Dendritic cell treated with granulocyte-macrophage colony-stimulating factor and Interleukin-4, amounts not matched to agents 40 ng/mL and 50 ng/mL, for 4 days (primary cell): ENCODE measurements around the gene ZNF485.
"Not testable (repeated sequence)": the region's sequence is repeated elsewhere in the genome, so short reads cannot be mapped to it uniquely, and the experiment has no call there.

Experiments used
- H3K27ac Mint-ChIP-seq: one replicate; pipeline ENCODE4 v1.8.0; 2022; ENCODE audit warnings: mild to moderate bottlenecking, mixed read lengths
- H3K27me3 Mint-ChIP-seq: one replicate; pipeline ENCODE4 v1.8.0; 2022; ENCODE audit warnings: mild to moderate bottlenecking, mixed read lengths
- H3K36me3 Mint-ChIP-seq: one replicate; pipeline ENCODE4 v1.8.0; 2022; ENCODE audit warnings: low read depth, mixed read lengths
- H3K4me1 Mint-ChIP-seq: one replicate; pipeline ENCODE4 v1.8.0; 2022; ENCODE audit warnings: low read depth, mixed read lengths
- H3K4me3 Mint-ChIP-seq: one replicate; pipeline ENCODE4 v1.8.0; 2022; ENCODE audit warnings: mild to moderate bottlenecking, moderate library complexity, mixed read lengths
- H3K9me3 Mint-ChIP-seq: one replicate; pipeline ENCODE4 v1.8.0; 2022; ENCODE audit warnings: mixed read lengths
- intact Hi-C: fragments of 100-400 bp; cut with micrococcal nuclease; formaldehyde crosslinking; loops from one replicate; pipeline ENCODE4 v1.15.0; 2022

The ZNF485 gene

GRCh38 chr10:43591303-43591904 is 14.8 kb upstream of the ZNF485 start:
- Mint-ChIP-seq H3K27me3 (peaks cover 2% of the 10 kb centered on the region), H3K27ac (no peak overlapping the region), H3K36me3 (no peaks in the 10 kb centered on the region), H3K9me3 (peaks cover 16% of the 10 kb centered on the region), H3K4me1 (peaks cover 26% of the 10 kb centered on the region), H3K4me3 (no peak overlapping the region)
- intact Hi-C loops: no loop called here

GRCh38 chr10:43594944-43595589 is 11.2 kb upstream of the ZNF485 start:
- Mint-ChIP-seq H3K4me3 (peak overlapping the region; percentile 66), H3K27ac (peak overlapping the region; percentile 83), H3K27me3 (peaks cover 2% of the 10 kb centered on the region), H3K9me3 (peaks cover 16% of the 10 kb centered on the region), H3K4me1 (peaks cover 34% of the 10 kb centered on the region), H3K36me3 (no peaks in the 10 kb centered on the region)
- intact Hi-C loops: no loop called here

- Mint-ChIP-seq H3K27ac (peak overlapping the region; percentile 83), H3K27me3 (peaks cover 2% of the 10 kb centered on the region), H3K4me1 (peaks cover 34% of the 10 kb centered on the region), H3K9me3 (peaks cover 14% of the 10 kb centered on the region), H3K36me3 (no peaks in the 10 kb centered on the region), H3K4me3 (peak overlapping the region; percentile 51)
- intact Hi-C loops: no loop called here
These were observed 10.4 kb upstream of the ZNF485 start for GRCh38 chr10:43595739-43596298.

GRCh38 chr10:43596546-43596945 is 9.7 kb upstream of the ZNF485 start:
- Mint-ChIP-seq H3K27me3 (peaks cover 2% of the 10 kb centered on the region), H3K27ac (peak overlapping the region; percentile 83), H3K36me3 (no peaks in the 10 kb centered on the region), H3K9me3 (peaks cover 7% of the 10 kb centered on the region), H3K4me3 (no peak overlapping the region), H3K4me1 (peaks cover 34% of the 10 kb centered on the region)
- intact Hi-C loops: no loop called here

GRCh38 chr10:43598446-43598845 is 7.8 kb upstream of the ZNF485 start:
- Mint-ChIP-seq H3K9me3 (no peaks in the 10 kb centered on the region), H3K4me1 (peaks cover 34% of the 10 kb centered on the region), H3K27ac (no peak overlapping the region), H3K4me3 (no peak overlapping the region), H3K27me3 (peaks cover 2% of the 10 kb centered on the region), H3K36me3 (no peaks in the 10 kb centered on the region)
- intact Hi-C loops: no loop called here

DNA sequence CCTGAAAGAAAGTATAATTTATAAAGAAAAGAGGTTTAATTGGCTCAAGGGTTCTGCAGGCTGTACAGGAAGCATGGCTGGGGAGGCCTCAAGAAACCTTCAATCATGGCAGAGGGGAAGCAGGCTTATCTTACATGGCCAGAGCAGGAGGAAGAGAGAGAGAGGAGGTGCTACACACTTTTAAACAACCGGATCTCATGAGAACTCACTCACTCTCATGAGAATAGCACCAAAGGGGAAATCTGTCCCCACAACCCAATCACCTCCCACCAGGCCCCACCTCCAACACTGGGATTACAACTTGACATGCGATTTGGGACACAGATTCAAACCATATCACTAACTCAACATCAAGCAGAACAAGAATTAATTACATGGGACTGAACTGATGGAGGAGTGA is 6.9 kb upstream of the ZNF485 start:
- peaks cover 3% of the 10 kb centered on the region for H3K27me3 Mint-ChIP-seq

DNA sequence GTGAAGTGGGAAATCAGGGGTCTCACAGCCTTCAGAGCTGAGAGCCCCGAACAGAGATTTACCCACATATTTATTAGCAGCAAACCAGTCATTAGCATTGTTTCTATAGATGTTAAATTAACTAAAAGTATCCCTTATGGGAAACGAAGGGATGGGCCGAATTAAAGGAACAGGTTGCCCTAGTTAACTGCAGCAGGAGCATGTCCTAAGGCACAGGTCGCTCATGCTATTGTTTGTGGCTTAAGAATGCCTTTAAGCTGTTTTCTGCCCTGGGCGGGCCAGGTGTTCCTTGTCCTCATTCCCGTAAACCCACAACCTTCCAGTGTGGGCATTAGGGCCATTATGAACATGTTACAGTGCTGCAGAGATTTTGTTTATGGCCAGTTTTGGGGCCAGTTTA is 4.7 kb upstream of the ZNF485 start:
- H3K27me3 Mint-ChIP-seq, H3K4me3 Mint-ChIP-seq, H3K27ac Mint-ChIP-seq, H3K36me3 Mint-ChIP-seq, H3K9me3 Mint-ChIP-seq, intact Hi-C loops: not testable (repeated sequence)
- peaks cover 14% of the 10 kb centered on the region for H3K4me1 Mint-ChIP-seq

More for the DNA sequence above, 6.9 kb upstream of the ZNF485 start:
- H3K27ac Mint-ChIP-seq: no peak overlapping the region
- no peaks in the 10 kb centered on the region for H3K9me3 Mint-ChIP-seq
- no peaks in the 10 kb centered on the region for H3K36me3 Mint-ChIP-seq
- H3K4me3 Mint-ChIP-seq: no peak overlapping the region
- intact Hi-C loops: no loop called here
- peaks cover 29% of the 10 kb centered on the region for H3K4me1 Mint-ChIP-seq

- H3K4me1 Mint-ChIP-seq: peaks cover 23% of the 10 kb centered on the region
- intact Hi-C loops: loop anchor here (2.0 kb wide), 1 partner anchor 43 kb away; the partner anchor contains the start of gene ZNF32
- peaks cover 29% of the 10 kb centered on the region for H3K36me3 Mint-ChIP-seq
- H3K9me3 Mint-ChIP-seq: peaks cover 8% of the 10 kb centered on the region
- H3K27me3 Mint-ChIP-seq: peaks cover 3% of the 10 kb centered on the region
- peak overlapping the region; percentile 75 for H3K27ac Mint-ChIP-seq
- peak overlapping the region; percentile 76 for H3K4me3 Mint-ChIP-seq
These were observed 352 bp upstream of the ZNF485 start for GRCh38 chr10:43605850-43606322.

DNA sequence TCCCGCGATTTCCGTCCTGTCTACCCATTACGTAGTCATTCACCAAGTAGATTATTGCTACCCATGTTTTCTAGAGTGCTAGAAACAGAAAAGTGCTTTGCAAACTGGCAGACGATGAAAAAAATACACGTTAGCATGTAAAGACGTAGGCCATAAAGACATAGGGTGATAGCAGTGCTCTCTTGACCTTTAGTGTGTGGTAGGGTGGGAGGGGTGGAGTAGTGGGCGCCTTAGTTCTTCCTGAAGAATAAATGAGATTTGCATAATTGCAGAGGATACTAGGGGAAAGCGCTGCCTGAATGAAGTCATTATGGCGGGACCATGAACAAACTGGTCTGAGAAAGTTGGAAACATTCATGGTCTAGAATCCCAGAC is 948 bp downstream of the ZNF485 start:
- H3K4me1 Mint-ChIP-seq: peaks cover 23% of the 10 kb centered on the region
- H3K4me3 Mint-ChIP-seq: peak overlapping the region; percentile 76
- intact Hi-C loops: loop anchor here (2.0 kb wide), 1 partner anchor 42 kb away; the partner anchor contains the start of gene ZNF32
- H3K27ac Mint-ChIP-seq: peak overlapping the region; percentile 75
- peaks cover 34% of the 10 kb centered on the region for H3K36me3 Mint-ChIP-seq
- peaks cover 3% of the 10 kb centered on the region for H3K27me3 Mint-ChIP-seq
- peaks cover 9% of the 10 kb centered on the region for H3K9me3 Mint-ChIP-seq

GRCh38 chr10:43610636-43611035 is 4.4 kb downstream of the ZNF485 start:
- H3K9me3 Mint-ChIP-seq: peaks cover 43% of the 10 kb centered on the region
- H3K27me3 Mint-ChIP-seq: no peaks in the 10 kb centered on the region
- peaks cover 23% of the 10 kb centered on the region for H3K4me1 Mint-ChIP-seq
- H3K36me3 Mint-ChIP-seq: peaks cover 68% of the 10 kb centered on the region
- no peak overlapping the region for H3K4me3 Mint-ChIP-seq
- H3K27ac Mint-ChIP-seq: no peak overlapping the region
- intact Hi-C loops: no loop called here

DNA sequence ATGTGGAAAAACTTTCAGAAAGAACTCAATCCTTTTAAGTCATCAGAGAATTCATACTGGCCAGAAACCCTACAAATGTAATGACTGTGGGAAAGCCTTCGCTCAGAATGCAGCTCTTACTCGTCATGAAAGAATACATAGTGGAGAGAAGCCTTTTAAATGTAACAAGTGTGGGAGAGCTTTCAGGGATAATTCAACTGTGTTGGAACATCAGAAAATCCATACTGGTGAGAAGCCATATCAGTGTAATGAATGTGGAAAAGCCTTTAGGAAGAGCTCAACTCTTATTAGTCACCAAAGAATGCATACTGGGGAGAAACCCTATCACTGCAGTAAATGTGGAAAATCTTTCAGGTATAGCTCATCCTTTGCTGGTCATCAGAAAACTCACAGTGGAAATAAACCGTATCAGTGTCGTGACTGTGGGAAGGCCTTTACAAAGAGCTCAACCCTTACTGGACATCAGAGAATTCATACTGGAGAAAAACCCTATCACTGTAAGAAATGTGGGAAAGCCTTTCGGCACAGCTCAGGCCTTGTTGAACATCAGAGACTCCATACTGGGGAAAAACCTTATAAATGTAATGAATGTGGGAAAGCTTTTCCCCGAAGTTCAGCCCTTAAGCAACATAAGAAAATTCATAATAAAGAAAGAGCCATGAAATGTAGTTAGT is 10.6 kb downstream of the ZNF485 start:
- intact Hi-C loops: no loop called here
- Mint-ChIP-seq H3K4me3 (no peak overlapping the region), H3K27me3 (no peaks in the 10 kb centered on the region), H3K36me3 (peaks cover 51% of the 10 kb centered on the region), H3K4me1 (no peaks in the 10 kb centered on the region), H3K27ac (no peak overlapping the region), H3K9me3 (peaks cover 75% of the 10 kb centered on the region)

- H3K4me3 Mint-ChIP-seq: no peak overlapping the region
- H3K27me3 Mint-ChIP-seq: no peaks in the 10 kb centered on the region
- peaks cover 4% of the 10 kb centered on the region for H3K4me1 Mint-ChIP-seq
- H3K36me3 Mint-ChIP-seq: peaks cover 28% of the 10 kb centered on the region
- H3K9me3 Mint-ChIP-seq: peaks cover 72% of the 10 kb centered on the region
- no peak overlapping the region for H3K27ac Mint-ChIP-seq
- intact Hi-C loops: no loop called here
These were observed 13.1 kb downstream of the ZNF485 start for GRCh38 chr10:43619368-43619767.

GRCh38 chr10:43622038-43622437 is 15.8 kb downstream of the ZNF485 start:
- intact Hi-C loops: no loop called here
- Mint-ChIP-seq H3K9me3 (peaks cover 46% of the 10 kb centered on the region), H3K27ac (no peak overlapping the region), H3K27me3 (no peaks in the 10 kb centered on the region), H3K4me1 (peaks cover 4% of the 10 kb centered on the region), H3K36me3 (peaks cover 1% of the 10 kb centered on the region), H3K4me3 (no peak overlapping the region)

DNA sequence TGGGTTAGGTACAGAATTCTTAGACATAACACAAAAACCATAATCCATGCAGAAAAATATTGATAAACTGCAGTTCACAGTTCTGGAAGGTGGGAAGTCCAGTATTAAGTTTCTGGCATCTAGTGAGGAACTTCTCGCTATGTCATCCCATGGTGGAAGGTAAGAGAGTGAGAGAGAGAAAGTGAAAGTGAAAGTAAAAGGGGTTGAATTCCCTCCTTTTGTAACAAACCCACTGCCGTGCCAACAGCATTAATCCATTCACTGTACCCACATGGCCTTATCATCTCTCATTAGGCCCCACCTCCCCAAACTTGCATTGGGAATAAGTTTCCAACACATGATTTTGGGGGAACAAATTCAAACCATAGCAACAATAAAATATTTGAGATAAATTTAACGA is 17.1 kb downstream of the ZNF485 start:
- intact Hi-C loops: no loop called here
- peaks cover 8% of the 10 kb centered on the region for H3K4me1 Mint-ChIP-seq
- peak overlapping the region; percentile 9 for H3K4me3 Mint-ChIP-seq
- H3K27me3 Mint-ChIP-seq: no peaks in the 10 kb centered on the region
- no peak overlapping the region for H3K27ac Mint-ChIP-seq
- H3K36me3 Mint-ChIP-seq: no peaks in the 10 kb centered on the region
- H3K9me3 Mint-ChIP-seq: peaks cover 43% of the 10 kb centered on the region
